PC-9 (cell line): ENCODE measurements around the gene ARHGEF5.
"Not testable (repeated sequence)": the region's sequence is repeated elsewhere in the genome, so short reads cannot be mapped to it uniquely, and the experiment has no call there.

Source experiments
- CTCF ChIP-seq: fragments of 200-600 bp; sonication (generic); conservative IDR thresholded peaks from 2 replicates; pipeline ENCODE4 v1.6.1; 2017; ENCODE audit warnings: mixed run types, antibody characterized with exemption, mild to moderate bottlenecking, moderate library complexity
- EZH2 ChIP-seq: fragments of 200-600 bp; sonication (generic); IDR thresholded peaks from 2 replicates; pipeline ENCODE4 v1.8.0; 2017; ENCODE audit warnings: antibody characterized with exemption, low read depth

GRCh38 chr7:144311218-144311617 lies 44.0 kb upstream of the ARHGEF5 start:
- TF ChIP-seq CTCF, EZH2: not testable (repeated sequence)
